HG02623 (cell line): ENCODE measurements around the gene CCDC136.

Experiments used
- ATAC-seq: cut with Tn5 transposase; IDR thresholded peaks from one replicate; pipeline ENCODE4 v1.9.1; 2021; ENCODE audit warnings: moderate library complexity; ENCODE audit not compliant: unreplicated experiment

Gene CCDC136

DNA sequence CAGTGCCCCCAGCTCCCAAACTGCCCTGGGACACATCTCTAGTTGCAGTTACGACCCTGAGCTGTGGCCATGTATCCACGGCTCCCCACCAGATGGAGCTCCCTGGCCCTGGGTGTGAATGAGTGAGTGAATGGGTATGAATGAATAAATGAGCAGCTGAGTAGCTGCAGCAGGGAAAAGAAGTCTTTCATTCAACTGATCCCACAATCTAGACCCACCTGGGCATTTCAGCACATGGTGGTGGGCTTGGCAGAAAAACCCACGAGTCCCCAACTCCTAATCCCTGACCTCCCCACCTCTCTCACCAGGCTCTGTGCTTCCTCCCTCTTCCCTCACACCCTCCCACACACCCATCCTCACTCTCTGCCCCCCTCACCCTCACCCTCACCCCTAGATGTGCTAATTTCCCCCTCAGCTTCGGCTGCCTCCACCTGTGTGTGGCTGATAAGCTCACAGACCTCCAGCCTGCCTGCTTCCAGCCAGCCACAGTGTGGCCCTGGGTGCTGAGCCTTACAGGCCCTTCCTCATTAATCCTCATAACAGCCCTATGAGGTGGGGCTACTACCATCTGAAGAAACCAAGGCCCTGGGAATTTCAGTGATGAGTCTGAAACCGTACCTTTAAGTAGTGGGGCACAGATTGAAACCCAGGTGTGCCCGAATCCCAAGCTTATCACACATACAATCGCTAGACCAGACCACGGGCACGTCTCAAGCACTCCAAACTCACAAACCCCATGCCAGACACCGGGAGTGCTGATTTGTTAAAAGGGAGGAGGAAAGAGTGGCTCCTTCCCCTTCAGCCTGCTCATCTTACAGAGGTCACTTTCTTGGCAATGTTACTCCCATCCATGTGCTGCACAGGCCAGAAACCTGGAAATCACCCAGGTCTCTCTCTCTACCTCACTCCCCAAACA, 68.6 kb downstream of the CCDC136 start:
- ATAC-seq = no peak

DNA sequence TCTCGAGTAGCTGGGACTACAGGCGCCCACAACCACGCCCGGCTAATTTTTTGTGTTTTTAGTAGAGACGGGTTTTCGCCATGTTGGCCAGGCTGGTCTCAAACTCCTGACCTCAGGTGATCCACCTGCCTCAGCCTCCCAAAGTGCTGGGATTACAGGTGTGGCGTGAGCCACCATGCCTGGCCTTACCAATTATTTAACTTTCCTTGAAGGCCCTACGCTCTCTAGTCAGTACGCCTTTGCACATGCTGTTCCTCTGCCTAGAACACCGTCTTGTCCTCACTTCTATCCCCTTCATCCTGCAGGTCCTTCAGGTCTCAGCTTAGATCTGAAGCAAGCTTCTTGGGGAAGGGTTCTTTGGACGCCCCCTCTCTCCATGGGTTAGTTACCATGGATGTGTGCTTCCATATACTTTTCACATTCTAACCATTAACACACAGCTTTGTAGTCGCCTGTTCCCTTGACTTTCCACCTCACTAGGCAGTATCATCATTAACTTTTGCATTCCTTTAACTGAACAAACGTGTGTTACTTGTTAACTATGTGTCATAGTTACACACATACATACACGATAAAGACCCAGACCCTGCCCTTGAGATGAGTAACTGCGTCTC, 70.3 kb downstream of the CCDC136 start:
- no peak for ATAC-seq

DNA sequence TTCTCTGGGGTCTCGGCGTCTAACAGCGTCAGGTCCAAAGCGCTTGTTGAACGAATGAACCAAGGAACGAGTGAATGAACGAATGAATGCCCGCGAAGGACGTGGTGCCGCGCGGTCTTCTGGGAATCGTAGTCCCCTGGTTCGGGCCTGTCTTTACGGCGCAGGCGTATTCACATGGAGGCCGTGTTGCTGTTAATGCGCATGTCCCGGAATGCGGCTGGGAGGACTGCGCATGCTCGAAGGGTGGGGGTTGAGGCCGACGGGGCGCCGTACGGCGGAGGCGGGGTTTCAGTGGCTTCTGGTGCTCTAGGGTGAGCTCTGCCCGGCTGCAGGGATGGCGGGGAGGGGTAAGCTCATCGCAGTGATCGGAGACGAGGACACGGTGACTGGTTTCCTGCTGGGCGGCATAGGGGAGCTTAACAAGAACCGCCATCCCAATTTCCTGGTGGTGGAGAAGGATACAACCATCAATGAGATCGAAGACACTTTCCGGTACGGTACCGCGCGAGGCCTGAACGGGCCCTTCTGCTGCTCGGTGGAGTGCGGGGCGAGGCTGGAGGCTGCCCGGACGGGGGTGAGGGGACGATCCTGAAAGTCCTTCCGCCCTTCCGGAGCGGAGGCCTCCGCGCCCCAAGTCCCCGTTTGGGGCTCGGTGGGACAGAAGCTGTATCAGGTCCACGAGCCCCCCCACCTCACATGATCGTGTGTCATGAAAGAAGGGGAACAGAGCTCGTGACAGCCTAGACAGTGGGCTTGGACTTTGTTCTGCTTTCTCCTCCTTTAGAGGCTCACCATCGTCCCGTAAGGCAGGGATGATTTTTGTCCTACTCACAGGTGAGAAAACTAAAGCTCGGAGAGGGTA, 71.0 kb downstream of the CCDC136 start, which contains the start of gene ATP6V1F:
Gene ATP6V1F, plus strand, starts transcription at position 286 of the 862 bp plus-strand sequence. Its CDS starts 49 bp downstream, at position 335.
- ATAC-seq = peak; percentile 86

DNA sequence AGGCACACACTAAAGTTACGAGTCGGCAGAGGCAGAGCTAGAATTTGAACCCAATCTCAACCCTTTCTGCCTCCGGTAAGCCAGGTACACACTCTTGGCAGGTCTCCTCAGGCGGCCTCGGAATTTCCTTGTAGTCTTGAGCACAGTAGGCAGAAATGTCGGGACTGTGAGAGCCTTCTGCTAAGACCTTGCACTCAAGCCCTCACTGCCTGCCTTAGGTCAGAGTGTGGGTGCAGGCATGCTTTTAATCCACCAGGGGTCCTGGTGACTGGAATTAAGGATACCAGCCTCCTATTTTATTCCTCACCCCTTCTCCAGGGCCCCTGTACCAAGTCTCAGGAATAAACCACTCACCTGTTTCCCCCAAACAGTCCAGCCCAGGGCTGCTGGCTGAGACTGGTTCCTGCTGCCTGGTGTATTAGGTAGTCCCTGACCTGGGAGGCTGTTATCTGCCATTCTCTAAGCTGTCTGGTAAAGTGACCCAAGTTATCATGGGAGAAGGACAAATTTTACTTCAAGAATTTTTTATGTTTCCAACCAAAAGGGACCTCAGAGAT, 71.7 kb downstream of the CCDC136 start:
- peak; percentile 31 for ATAC-seq

DNA sequence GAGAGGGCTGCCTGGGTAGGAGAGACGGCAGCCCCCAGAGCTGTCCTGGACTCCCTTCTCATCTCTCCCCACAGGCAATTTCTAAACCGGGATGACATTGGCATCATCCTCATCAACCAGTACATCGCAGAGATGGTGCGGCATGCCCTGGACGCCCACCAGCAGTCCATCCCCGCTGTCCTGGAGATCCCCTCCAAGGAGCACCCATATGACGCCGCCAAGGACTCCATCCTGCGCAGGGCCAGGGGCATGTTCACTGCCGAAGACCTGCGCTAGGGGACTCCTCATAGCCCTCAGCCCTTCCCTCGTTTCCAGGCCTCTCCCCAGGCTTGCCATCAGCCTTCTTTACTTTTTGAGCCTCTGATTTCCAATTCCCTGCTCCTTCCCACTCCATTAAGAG, 73.5 kb downstream of the CCDC136 start:
- ATAC-seq = no peak

DNA sequence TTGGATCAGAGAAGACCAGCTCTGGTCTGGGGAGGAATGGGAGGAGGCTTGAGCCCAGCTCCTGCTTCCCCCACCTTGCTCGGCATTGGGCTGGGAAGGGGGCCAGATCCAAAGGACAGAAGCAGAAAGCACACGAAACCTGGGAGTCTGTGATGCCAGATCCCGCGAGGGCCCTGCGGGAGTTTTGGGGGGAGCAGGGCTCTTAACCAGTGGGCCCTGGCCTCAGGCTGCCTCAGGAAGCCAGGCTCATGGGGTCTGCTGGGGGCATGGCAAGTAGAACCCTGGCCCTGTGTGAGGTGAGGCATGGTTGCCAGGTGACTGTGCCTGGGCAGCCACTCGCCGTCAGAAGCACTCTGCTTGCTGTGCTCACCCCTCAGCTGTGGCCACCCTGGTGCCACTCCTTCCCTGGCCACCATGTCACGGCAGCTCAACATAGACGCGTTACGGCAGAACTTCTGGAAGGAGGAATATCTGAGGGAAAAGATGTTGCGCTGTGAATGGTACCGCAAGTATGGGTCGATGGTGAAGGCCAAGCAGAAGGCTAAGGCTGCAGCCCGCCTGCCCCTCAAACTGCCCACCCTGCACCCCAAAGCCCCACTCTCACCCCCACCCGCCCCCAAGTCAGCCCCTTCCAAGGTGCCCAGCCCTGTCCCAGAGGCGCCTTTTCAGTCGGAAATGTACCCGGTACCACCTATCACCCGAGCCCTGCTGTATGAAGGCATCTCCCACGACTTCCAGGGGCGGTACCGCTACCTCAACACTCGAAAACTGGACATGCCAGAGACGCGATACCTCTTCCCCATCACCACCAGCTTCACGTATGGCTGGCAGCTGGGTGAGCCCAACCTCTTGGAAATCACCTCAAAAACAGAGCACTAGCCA, 74.5 kb downstream of the CCDC136 start:
- no peak for ATAC-seq

DNA sequence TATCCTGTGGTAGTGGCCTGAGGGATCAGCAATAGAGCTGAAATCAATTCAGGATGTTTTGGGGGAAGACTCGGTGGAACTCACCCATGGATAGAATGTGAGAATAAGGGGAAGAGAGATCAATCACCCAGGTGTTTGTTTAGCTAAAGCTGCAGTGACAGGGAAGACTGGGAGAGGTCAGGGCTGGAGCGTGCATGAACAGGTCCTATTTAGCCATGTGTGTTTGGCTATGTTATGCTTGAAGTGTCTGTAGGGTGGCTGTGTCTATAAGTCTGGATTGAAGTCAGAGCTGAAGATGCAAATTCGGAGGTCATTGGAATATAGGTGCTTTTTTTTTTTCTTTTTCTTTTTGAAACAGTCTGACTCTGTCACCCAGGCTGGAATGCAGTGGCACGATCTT, 75.5 kb downstream of the CCDC136 start:
- no peak for ATAC-seq

DNA sequence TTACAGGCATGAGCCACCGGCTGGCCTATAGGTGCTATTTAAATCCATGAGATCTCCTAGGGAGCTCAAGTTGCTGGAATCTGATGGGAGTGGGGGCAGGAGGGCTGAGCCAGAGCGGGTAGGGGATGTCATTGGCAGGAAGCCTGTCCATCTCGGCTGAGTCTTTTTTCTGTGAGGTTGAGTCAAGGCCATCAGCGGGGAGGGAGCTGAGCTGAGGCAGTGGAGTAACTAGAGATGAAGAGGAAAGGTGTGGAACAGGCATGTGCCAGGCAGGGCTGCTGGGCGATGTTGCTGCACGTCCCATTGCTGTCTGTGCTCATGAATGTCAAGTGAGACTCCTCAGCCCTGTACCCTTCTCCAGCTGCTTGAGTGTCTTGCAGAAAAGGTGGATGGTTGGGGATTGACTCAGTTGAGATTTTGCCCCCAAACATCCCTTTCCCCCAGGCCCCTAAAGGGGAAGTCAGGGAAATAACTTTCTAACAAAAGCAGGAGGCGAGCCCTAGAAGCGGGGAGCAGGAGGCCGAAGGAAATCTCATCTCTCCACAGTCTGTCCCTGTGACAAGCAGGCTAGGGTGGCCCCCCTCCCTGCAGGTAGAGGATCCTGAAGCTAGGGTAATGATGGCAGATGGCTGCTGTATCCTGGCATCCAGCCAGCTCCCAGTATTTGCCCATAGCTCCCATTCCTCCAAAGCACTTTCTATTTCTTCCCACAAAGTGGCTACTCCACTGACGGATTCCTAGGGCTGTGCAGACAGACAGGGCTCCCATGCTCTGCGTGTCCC, 76.3 kb downstream of the CCDC136 start:
- no peak for ATAC-seq

DNA sequence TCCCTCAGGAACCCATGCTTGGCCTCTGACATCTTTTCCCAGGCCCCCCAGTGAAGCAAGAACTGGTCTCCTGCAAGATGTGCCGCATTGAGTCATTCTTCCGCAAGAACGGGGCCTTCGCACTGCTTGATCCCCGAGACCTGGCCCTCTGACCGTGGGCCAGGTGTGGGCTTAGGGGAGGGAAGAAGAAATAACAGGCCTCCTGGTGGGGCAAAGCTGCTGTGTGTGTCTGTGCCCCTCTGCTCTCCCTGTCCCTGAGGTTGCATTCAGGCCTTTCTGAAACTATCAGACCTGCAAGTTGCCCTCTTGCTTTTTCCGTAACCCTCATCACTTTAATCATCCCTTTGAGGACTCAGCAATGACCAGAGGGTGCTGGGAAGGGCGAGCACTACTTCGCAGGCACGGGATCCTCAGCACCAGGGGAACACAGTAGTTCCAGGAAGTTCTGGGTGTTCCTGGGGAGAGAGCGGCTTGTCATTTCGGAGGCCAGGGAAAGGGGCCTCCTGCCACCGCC, 76.9 kb downstream of the CCDC136 start:
- ATAC-seq = no peak

DNA sequence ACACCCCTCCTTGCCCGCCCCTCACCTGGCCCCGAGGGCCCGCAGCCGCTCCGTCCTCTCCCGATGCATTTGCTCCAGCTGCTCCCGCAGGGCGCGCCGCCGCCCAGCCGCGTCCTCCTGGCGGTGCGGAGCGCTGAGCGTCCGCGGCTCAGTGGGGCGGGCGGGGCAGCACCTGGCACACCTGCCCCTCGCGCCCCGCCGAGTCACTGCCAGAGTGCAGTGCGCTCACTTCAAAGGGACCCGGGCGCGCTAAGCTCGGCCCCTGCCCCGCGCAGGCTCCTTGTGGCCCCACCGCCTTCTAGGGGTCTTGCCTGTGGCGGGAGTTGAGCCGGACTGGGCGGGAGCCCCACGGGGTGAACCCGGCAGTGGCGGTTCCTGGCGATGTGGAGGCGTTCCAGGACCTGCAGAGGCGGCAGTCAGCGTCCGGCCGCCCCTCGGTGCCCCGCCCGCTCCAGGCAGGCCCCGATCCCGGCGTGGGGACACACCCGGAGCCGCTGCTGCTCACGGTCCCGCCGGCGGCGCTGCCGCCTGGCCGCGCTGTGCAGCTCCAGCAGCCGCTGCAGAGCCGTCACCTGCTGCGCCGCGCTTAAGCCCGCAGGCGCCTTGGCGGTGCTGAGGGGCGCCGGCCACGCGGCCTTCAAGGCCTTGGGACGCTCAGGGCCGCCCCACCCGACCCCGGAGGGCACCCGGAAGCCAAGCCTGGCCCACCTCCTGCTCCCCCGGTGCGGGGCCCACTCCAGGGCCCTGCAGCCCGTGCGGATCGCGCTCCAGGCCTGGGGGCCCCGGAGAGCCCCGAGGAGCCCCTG, 77.6 kb downstream of the CCDC136 start:
- ATAC-seq = peak; percentile 45

DNA sequence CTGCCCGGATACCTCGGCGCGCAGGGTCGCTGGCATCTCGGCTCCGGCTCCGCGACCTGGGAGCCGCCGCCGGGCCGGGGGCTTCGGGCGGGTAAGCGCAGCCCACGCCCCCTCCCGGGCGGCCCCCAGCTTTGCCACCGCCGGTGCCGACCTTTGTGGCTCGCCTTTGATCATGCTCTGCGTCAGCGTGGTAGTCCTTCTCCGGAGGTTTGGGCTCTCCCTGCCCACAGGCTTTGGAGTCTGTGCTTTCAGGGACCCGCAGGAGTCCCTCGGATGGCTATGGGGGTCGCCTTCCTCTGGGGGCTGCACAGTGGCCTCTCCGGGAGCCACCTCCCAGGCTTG, 78.1 kb downstream of the CCDC136 start:
- ATAC-seq = peak; percentile 15

DNA sequence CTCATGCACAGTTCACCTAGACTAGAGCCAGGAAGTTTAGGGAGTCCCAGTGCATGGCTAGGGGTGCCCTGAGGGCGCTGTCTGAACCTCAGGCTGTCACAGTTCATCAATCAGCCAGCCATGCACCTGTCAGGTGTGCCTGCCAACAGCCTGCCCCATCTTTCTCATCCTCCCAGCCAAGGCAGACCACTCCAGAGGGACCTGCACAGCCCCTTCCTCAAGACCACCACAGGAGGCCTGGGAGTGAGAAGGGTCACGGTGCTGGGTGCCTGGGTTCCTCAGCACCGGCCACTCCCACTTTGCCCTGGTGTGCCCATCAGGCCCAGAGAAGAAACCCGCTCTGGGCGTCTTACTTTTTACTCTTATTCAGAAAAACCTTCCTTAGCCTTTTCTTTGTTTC, 79.3 kb downstream of the CCDC136 start:
- ATAC-seq = no peak
